ENCODE data around the gene LAMTOR4. TPM values are rescaled to one million over a fixed set of nuclear protein-coding genes. Genes with fewer than 3 reads are reported as not detected.

The LAMTOR4 gene
- total and polyA plus RNA-seq, 2 of the 13 experiments (the other 11 are each of a cell fraction or from before 2014, with no cell fraction given): 115 to 118 TPM

GRCh38 chr7:100101016-100101862, 47.5 kb upstream of the LAMTOR4 start, which contains the start of the genes AP4M1 and MCM7:
Gene AP4M1 (plus strand): TSS chr7:100101643. CDS start chr7:100101715, 72 bp downstream.
Gene MCM7 (minus strand): TSS chr7:100101397. CDS start chr7:100101294, 103 bp downstream.
- BruUV-seq (replicated peaks): TSS peak; percentile 63
- Histone ChIP-seq H3K79me2 (ENCODE audit: insufficient read depth, low read length) (peaks cover 23% of the 10 kb centered on the region), H3K36me3 (replicated peaks in 1 of 2; ENCODE audit: control insufficient read depth in 1 of 2, insufficient read depth in 2 of 2, low read length in 2 of 2) (peaks cover 22 to 33% of the 10 kb centered on the region in 2 experiments), H3K27ac (ENCODE audit: extremely low read length, insufficient read depth, low read length) (peak within 1 kb of the TSS; percentile 95), H4K20me1 (ENCODE audit: insufficient read depth, low read length) (no peaks in the 10 kb centered on the region; the same call in 1 of the 2 replicates), H2AFZ (ENCODE audit: low read length) (no peak within 1 kb of the TSS), H3K4me2 (ENCODE audit: low read depth, low read length) (peak within 1 kb of the TSS; percentile 85), H3K27me3 (ENCODE audit: control insufficient read depth in 1 of 2, insufficient read depth in 2 of 2, low read length in 2 of 2) (no peaks in the 10 kb centered on the region), H3K9me3 (ENCODE audit: low read length) (no peaks in the 10 kb centered on the region), H3K4me3 (replicated peaks in 1 of 3; ENCODE audit: insufficient read depth in 1 of 3, low read depth in 2 of 3, low read length in 3 of 3) (peak within 1 kb of the TSS; percentile 85 to 99 (median 86)), H3K4me1 (ENCODE audit: insufficient read depth, low read length) (peaks cover 22% of the 10 kb centered on the region), H3K9ac (ENCODE audit: insufficient read depth, low read depth, low read length) (peak within 1 kb of the TSS; percentile 92)
- ATAC-seq (peak; percentile 90), DNase-seq (ENCODE audit: low spot score) (peak; percentile 97), FAIRE-seq (peak; percentile 67)
- WGBS (ENCODE audit: low lambda C conversion rate): under 1% methylated on average over 38 of the region's 80 CpGs
- in situ Hi-C loops (cut with HindIII; ENCODE audit: extremely low pct_ligation_motif_present, low pct_unique_long_range_greater_than_20kb): no loop called here
- POLR2A ChIA-PET: interaction anchor here (0.8 to 3.5 kb wide), 20 partner anchors 10 to 343 kb away, joined by 3 to 48 read pairs (median 9); partner anchors contain the start of genes AZGP1, CNPY4, COPS6 and LAMTOR4
- CTCF ChIA-PET (ENCODE audit: low intra/inter-chr PET ratio, low total read pairs): no interaction called here
- intact Hi-C loops (cut with micrococcal nuclease; ENCODE audit: unreplicated experiment): loop anchor here (2.0 kb wide), 1 partner anchor 18 kb away; the partner anchor contains the start of genes CNPY4 and TAF6
- no peak for TF ChIP-seq ZBTB1 (CRISPR knock-in tag; IDR thresholded peaks at IDR 0.05; ENCODE audit: borderline replicate concordance)
- peak; percentile 96 for TF ChIP-seq NFYB (CRISPR knock-in tag; IDR thresholded peaks at IDR 0.05)
- no peak for TF ChIP-seq SIX4 (CRISPR knock-in tag; IDR thresholded peaks at IDR 0.05)
- peak; percentile 88; the same call in 1 of the 2 replicates for TF ChIP-seq ZNF280B (CRISPR knock-in tag; IDR thresholded peaks at IDR 0.05; ENCODE audit: borderline replicate concordance)
- peak; percentile 20 for TF ChIP-seq ZNF777 (CRISPR knock-in tag; IDR thresholded peaks at IDR 0.05)
- no peak for TF ChIP-seq ZBTB8A (CRISPR knock-in tag; IDR thresholded peaks at IDR 0.05; ENCODE audit: borderline replicate concordance, low read depth)
- 0 out of 2 replicates have a peak, but pooled peaks have one; percentile 33 for TF ChIP-seq ARHGAP35 (CRISPR knock-in tag; IDR thresholded peaks at IDR 0.05; ENCODE audit: borderline replicate concordance)
- no peak for TF ChIP-seq DPF2 (CRISPR knock-in tag; IDR thresholded peaks at IDR 0.05; ENCODE audit: borderline replicate concordance, low read depth)
- TF ChIP-seq NR2C2 (CRISPR knock-in tag; IDR thresholded peaks at IDR 0.05; ENCODE audit: borderline replicate concordance): no peak; the same call in 1 of the 2 replicates
- TF ChIP-seq PAWR (CRISPR knock-in tag; IDR thresholded peaks at IDR 0.05; ENCODE audit: borderline replicate concordance): no peak
- TF ChIP-seq HMG20A (CRISPR knock-in tag; IDR thresholded peaks at IDR 0.05; ENCODE audit: borderline replicate concordance): no peak
- no peak for TF ChIP-seq MXD3 (CRISPR knock-in tag; IDR thresholded peaks at IDR 0.05)
- no peak; the same call in 1 of the 2 replicates for TF ChIP-seq ZNF724P (CRISPR knock-in tag; IDR thresholded peaks at IDR 0.05; ENCODE audit: borderline replicate concordance)
- TF ChIP-seq ZNF431 (CRISPR knock-in tag; IDR thresholded peaks at IDR 0.05; ENCODE audit: borderline replicate concordance, low read depth): no peak; the same call in 1 of the 2 replicates
- peak; percentile 37; the same call in 1 of the 2 replicates for TF ChIP-seq ZNF143 (CRISPR knock-in tag; IDR thresholded peaks at IDR 0.05)
- TF ChIP-seq HBP1 (CRISPR knock-in tag; IDR thresholded peaks at IDR 0.05; ENCODE audit: low read depth): 0 out of 2 replicates have a peak, but pooled peaks have one; percentile 66
- TF ChIP-seq POLR2AphosphoS5 (IDR thresholded peaks at IDR 0.05; ENCODE audit: low read depth, low read length): peak; percentile 48; the same call in 1 of the 2 replicates
- peak; percentile 12; the same call in 1 of the 2 replicates for TF ChIP-seq ZBTB38 (CRISPR knock-in tag; IDR thresholded peaks at IDR 0.05)
- no peak for TF ChIP-seq ZNF432 (CRISPR knock-in tag; IDR thresholded peaks at IDR 0.05; ENCODE audit: borderline replicate concordance)
- peak; percentile 84 for TF ChIP-seq IRX3 (CRISPR knock-in tag; IDR thresholded peaks at IDR 0.05; ENCODE audit: borderline replicate concordance, low read depth)
